AG09309 (cell line): ENCODE measurements around the gene MYCBP2.

Experiments used
- DNase-seq: peaks from one replicate; pipeline ENCODE4 v3.0.0-alpha.2; 2010; ENCODE audit warnings: low read depth
- H3K4me3 ChIP-seq: 2 replicates; pipeline ENCODE4 v1.5.1; 2011; ENCODE audit warnings: mild to moderate bottlenecking, low read depth, low read length, moderate library complexity; ENCODE audit not compliant: control insufficient read depth
- CTCF ChIP-seq: IDR thresholded peaks from 2 replicates; pipeline ENCODE4 v1.5.1; 2011; ENCODE audit warnings: mild to moderate bottlenecking, low read depth, low read length, inconsistent platforms; ENCODE audit not compliant: insufficient read depth, control insufficient read depth; ENCODE audit errors: missing control alignments

MYCBP2 gene

GRCh38 chr13:77309254-77309653 is 17.6 kb downstream of the MYCBP2 start:
- H3K4me3 ChIP-seq: no peak overlapping the region
- TF ChIP-seq CTCF: no peak
- no peak for DNase-seq

GRCh38 chr13:77306458-77306857 is 20.4 kb downstream of the MYCBP2 start:
- H3K4me3 ChIP-seq: no peak overlapping the region
- no peak for DNase-seq
- no peak for TF ChIP-seq CTCF

- no peak overlapping the region for H3K4me3 ChIP-seq
- DNase-seq: no peak
- TF ChIP-seq CTCF: no peak
Observed at GRCh38 chr13:77305266-77305665, 21.6 kb downstream of the MYCBP2 start.

- TF ChIP-seq CTCF: no peak
- DNase-seq: peak; percentile 43
- H3K4me3 ChIP-seq: no peak overlapping the region
Observed at GRCh38 chr13:77300176-77301037, 26.5 kb downstream of the MYCBP2 start.

- DNase-seq: no peak
- no peak for TF ChIP-seq CTCF
- no peak overlapping the region for H3K4me3 ChIP-seq
Observed at GRCh38 chr13:77299587-77299986, 27.3 kb downstream of the MYCBP2 start.

- H3K4me3 ChIP-seq: no peak overlapping the region
- TF ChIP-seq CTCF: no peak
- no peak for DNase-seq
Observed at GRCh38 chr13:77298426-77298825, 28.5 kb downstream of the MYCBP2 start.
